OCI-LY7 (cell line): ENCODE measurements around the gene PHF24. TPM values are rescaled to one million over a fixed set of nuclear protein-coding genes. Genes with fewer than 3 reads are reported as not detected.

Source experiments
- BruUV-seq: library from RNA; stranded (reverse); fragments of 400-500 nt; replicated peaks from 2 replicates; lab custom pipeline; 2021; lab: Mats Ljungman, UMichigan
- CTCF ChIA-PET: fragments of 300-600 bp; sonication (Branson Sonifier 250); formaldehyde crosslinking; loops from one replicate; lab custom pipeline; 2022; ENCODE audit warnings: antibody characterized with exemption; ENCODE audit not compliant: unreplicated experiment; lab: Charles Lee
- POLR2A ChIA-PET: fragments of 300-600 bp; sonication (Branson Sonifier 250); formaldehyde crosslinking; loops from one replicate; lab custom pipeline; 2022; ENCODE audit warnings: antibody characterized with exemption; lab: Charles Lee
- DNase-seq: peaks from one replicate; pipeline ENCODE4 v3.0.0-alpha.2; 2015; ENCODE audit warnings: low spot score
- H2AFZ ChIP-seq: fragments of 200-600 bp; sonication (generic), shearing (Covaris generic); 2 replicates; pipeline ENCODE4 v1.6.1; 2014; ENCODE audit warnings: mild to moderate bottlenecking, antibody characterized with exemption, low read length, moderate library complexity
- H3K27ac ChIP-seq: fragments of 200-600 bp; sonication (generic); 2 replicates; pipeline ENCODE4 v1.5.1; 2014; ENCODE audit warnings: mixed run types, low read depth, mild to moderate bottlenecking, moderate library complexity, low read length, inconsistent platforms; ENCODE audit not compliant: poor library complexity, severe bottlenecking
- H3K36me3 ChIP-seq: fragments of 200-600 bp; sonication (generic); 2 replicates; pipeline ENCODE4 v1.6.1; 2014; ENCODE audit warnings: mild to moderate bottlenecking, antibody characterized with exemption, low read length, moderate library complexity, mixed read lengths; ENCODE audit not compliant: insufficient read depth
- H3K4me1 ChIP-seq: fragments of 200-600 bp; sonication (generic); 2 replicates; pipeline ENCODE4 v1.5.1; 2014; ENCODE audit warnings: mild to moderate bottlenecking, low read length; ENCODE audit not compliant: insufficient read depth, poor library complexity, severe bottlenecking
- H3K4me2 ChIP-seq: fragments of 200-600 bp; sonication (generic); 2 replicates; pipeline ENCODE4 v1.6.1; 2014; ENCODE audit warnings: mild to moderate bottlenecking, low read length
- H3K4me3 ChIP-seq: fragments of 200-600 bp; sonication (generic); 2 replicates; pipeline ENCODE4 v1.5.1; 2014; ENCODE audit warnings: mild to moderate bottlenecking, low read depth, low read length; ENCODE audit not compliant: poor library complexity, severe bottlenecking
- H3K79me2 ChIP-seq: fragments of 200-600 bp; sonication (generic); 2 replicates; pipeline ENCODE4 v1.6.1; 2016; ENCODE audit warnings: low read depth, mild to moderate bottlenecking, low read length, moderate library complexity, mixed read lengths; ENCODE audit not compliant: insufficient read depth
- H3K9me2 ChIP-seq: fragments of 200-600 bp; sonication (generic); 2 replicates; pipeline ENCODE4 v1.6.1; 2016; ENCODE audit warnings: mild to moderate bottlenecking, low read length, mixed read lengths; ENCODE audit not compliant: insufficient read depth
- H3K9me3 ChIP-seq: fragments of 200-600 bp; sonication (generic); 2 replicates; pipeline ENCODE4 v1.6.1; 2014; ENCODE audit warnings: mild to moderate bottlenecking, mixed run types, low read length, mixed read lengths
- H4K20me1 ChIP-seq: fragments of 200-600 bp; sonication (generic); 2 replicates; pipeline ENCODE4 v1.6.1; 2014; ENCODE audit warnings: mild to moderate bottlenecking, antibody characterized with exemption, low read length, moderate library complexity, mixed read lengths; ENCODE audit not compliant: insufficient read depth
- CTCF ChIP-seq: fragments of 200-600 bp; sonication (generic); conservative IDR thresholded peaks from 2 replicates; pipeline ENCODE4 v1.5.1; 2014; ENCODE audit warnings: mild to moderate bottlenecking, antibody characterized with exemption, low read length, moderate library complexity, mixed read lengths
- EZH2phosphoT487 ChIP-seq: fragments of 200-600 bp; sonication (generic); IDR thresholded peaks from 2 replicates; pipeline ENCODE4 v1.6.1; 2018; ENCODE audit warnings: low read depth, borderline replicate concordance, mild to moderate bottlenecking, mixed run types, antibody characterized with exemption, low read length, moderate library complexity, mixed read lengths
- intact Hi-C: fragments of 100-400 bp; cut with micrococcal nuclease; formaldehyde crosslinking; loops from one replicate; pipeline ENCODE4 v1.10.0; 2022; ENCODE audit not compliant: unreplicated experiment
- total RNA-seq, 2 experiments: library from RNA; depleted of rRNA in 1 of 2; stranded (reverse); fragments of >200 nt in 1 of 2; shearing (Covaris generic) in 1 of 2; gene quantifications; 2 replicates each; pipeline ENCODE4 v1.2.3, GENCODE V29; 2014 to 2022

Gene PHF24
- total RNA-seq, 2 experiments from 2014 or later = not detected

- no peaks in the 10 kb centered on the region for H3K9me3 ChIP-seq
- no peak overlapping the region for H3K27ac ChIP-seq
- no peak for DNase-seq
- H2AFZ ChIP-seq = no peak overlapping the region
- H4K20me1 ChIP-seq = no peaks in the 10 kb centered on the region
- intact Hi-C loops = no loop called here
- TF ChIP-seq CTCF = no peak
- no peak for TF ChIP-seq EZH2phosphoT487
- no peak overlapping the region for H3K4me2 ChIP-seq
- ChIA-PET POLR2A (interaction anchor here (0.6 to 1.7 kb wide), 2 partner anchors 37 to 60 kb away, joined by 3 to 5 read pairs; partner anchors contain the start of gene DNAJB5), CTCF (interaction anchor here (0.9 kb wide), 1 partner anchor 17 kb away, joined by 4 read pairs; no protein-coding TSS in a partner anchor)
- H3K4me3 ChIP-seq = no peak overlapping the region
- no peaks in the 10 kb centered on the region for H3K79me2 ChIP-seq
- H3K9me2 ChIP-seq = no peaks in the 10 kb centered on the region
- H3K4me1 ChIP-seq = peaks cover 5% of the 10 kb centered on the region
- no TSS peak for BruUV-seq
- no peaks in the 10 kb centered on the region for H3K36me3 ChIP-seq
Measured at GRCh38 chr9:35026671-35027070, 68.6 kb downstream of the PHF24 start.

GRCh38 chr9:35027374-35027773, 69.3 kb downstream of the PHF24 start:
- H2AFZ ChIP-seq = no peak overlapping the region
- intact Hi-C loops = no loop called here
- peaks cover 5% of the 10 kb centered on the region for H3K4me1 ChIP-seq
- H3K9me3 ChIP-seq = no peaks in the 10 kb centered on the region
- ChIA-PET CTCF (interaction anchor here (0.9 kb wide), 1 partner anchor 16 kb away, joined by 4 read pairs; no protein-coding TSS in a partner anchor), POLR2A (interaction anchor here (0.6 to 1.7 kb wide), 3 partner anchors 11 to 37 kb away, joined by 3 to 5 read pairs (median 5); partner anchors contain the start of gene DNAJB5)
- H3K36me3 ChIP-seq = no peaks in the 10 kb centered on the region
- H3K79me2 ChIP-seq = no peaks in the 10 kb centered on the region
- TF ChIP-seq EZH2phosphoT487 (no peak), CTCF (no peak)
- H3K27ac ChIP-seq = no peak overlapping the region
- H3K9me2 ChIP-seq = no peaks in the 10 kb centered on the region
- H4K20me1 ChIP-seq = no peaks in the 10 kb centered on the region
- H3K4me2 ChIP-seq = no peak overlapping the region
- DNase-seq = no peak
- no TSS peak for BruUV-seq
- no peak overlapping the region for H3K4me3 ChIP-seq

- ChIA-PET POLR2A (interaction anchor here (0.6 to 1.7 kb wide), 5 partner anchors 11 to 354 kb away, joined by 3 to 5 read pairs (median 5); partner anchors contain the start of gene DNAJB5), CTCF (no interaction called here)
- H3K4me1 ChIP-seq = peaks cover 5% of the 10 kb centered on the region
- H3K27ac ChIP-seq = no peak overlapping the region
- no peak overlapping the region for H3K4me2 ChIP-seq
- no peak overlapping the region for H2AFZ ChIP-seq
- no peaks in the 10 kb centered on the region for H3K9me3 ChIP-seq
- no peak for TF ChIP-seq CTCF
- no peak for TF ChIP-seq EZH2phosphoT487
- H3K4me3 ChIP-seq = no peak overlapping the region
- no peaks in the 10 kb centered on the region for H4K20me1 ChIP-seq
- no peaks in the 10 kb centered on the region for H3K36me3 ChIP-seq
- no TSS peak for BruUV-seq
- intact Hi-C loops = no loop called here
- DNase-seq = peak; percentile 24
- H3K79me2 ChIP-seq = no peaks in the 10 kb centered on the region
- no peaks in the 10 kb centered on the region for H3K9me2 ChIP-seq
Measured at GRCh38 chr9:35027860-35028259, 69.8 kb downstream of the PHF24 start.
